Neural cell (in vitro differentiated cells): ENCODE measurements around the gene RUFY2. TPM values are rescaled to one million over a fixed set of nuclear protein-coding genes. Genes with fewer than 3 reads are reported as not detected.

Experiments used
- H2AFZ ChIP-seq: fragments of 200-600, 300-800 bp; sonication (generic), shearing (Covaris generic); 2 replicates; pipeline ENCODE4 v1.6.0; 2014; ENCODE audit warnings: low read depth, mild to moderate bottlenecking, antibody characterized with exemption, low read length, moderate library complexity
- H3F3A ChIP-seq: fragments of 200-600 bp; shearing (Covaris generic); 2 replicates; pipeline ENCODE4 v1.6.1; 2016; ENCODE audit warnings: mild to moderate bottlenecking, moderate library complexity, mixed read lengths, antibody characterized with exemption, low read length; ENCODE audit not compliant: insufficient read depth, poor library complexity, severe bottlenecking
- H3K27ac ChIP-seq: fragments of 200-600, 300-800 bp; sonication (generic), shearing (Covaris generic); 2 replicates; pipeline ENCODE4 v1.5.1; 2014; ENCODE audit warnings: mild to moderate bottlenecking, low read length, moderate library complexity
- H3K27me3 ChIP-seq: fragments of 300-800, 200-600 bp; sonication (generic), shearing (Covaris generic); 2 replicates; pipeline ENCODE4 v1.6.0; 2014; ENCODE audit warnings: mild to moderate bottlenecking, low read depth, low read length, moderate library complexity; ENCODE audit not compliant: insufficient read depth
- H3K36me3 ChIP-seq: fragments of 300-800, 200-600 bp; sonication (generic), shearing (Covaris generic); 2 replicates; pipeline ENCODE4 v1.5.1; 2014; ENCODE audit warnings: mild to moderate bottlenecking, antibody characterized with exemption, low read length, moderate library complexity; ENCODE audit not compliant: insufficient read depth
- H3K4me2 ChIP-seq: fragments of 300-800, 200-600 bp; sonication (generic), shearing (Covaris generic); 2 replicates; pipeline ENCODE4 v1.6.0; 2014; ENCODE audit warnings: mild to moderate bottlenecking, low read length
- H3K4me3 ChIP-seq: fragments of 300-800, 200-600 bp; sonication (generic), shearing (Covaris generic); 2 replicates; pipeline ENCODE4 v1.5.1; 2014; ENCODE audit warnings: mild to moderate bottlenecking, low read length, moderate library complexity
- H3K79me2 ChIP-seq: fragments of 200-600 bp; shearing (Covaris generic); replicated peaks from 2 replicates; pipeline ENCODE4 v1.6.0; 2014; ENCODE audit warnings: mild to moderate bottlenecking, low read length, moderate library complexity; ENCODE audit not compliant: insufficient read depth
- H3K9ac ChIP-seq: fragments of 300-800, 200-600 bp; sonication (generic), shearing (Covaris generic); 2 replicates; pipeline ENCODE4 v1.6.1; 2016; ENCODE audit warnings: mild to moderate bottlenecking, low read length, mixed read lengths
- H3K9me2 ChIP-seq: fragments of 200-600 bp; shearing (Covaris generic); 2 replicates; pipeline ENCODE4 v1.6.1; 2016; ENCODE audit warnings: mild to moderate bottlenecking, low read length, mixed read lengths; ENCODE audit not compliant: insufficient read depth
- H3K9me3 ChIP-seq: fragments of 200-600, 300-800 bp; sonication (generic), shearing (Covaris generic); 2 replicates; pipeline ENCODE4 v1.6.1; 2016; ENCODE audit warnings: mild to moderate bottlenecking, mixed run types, low read length, moderate library complexity, mixed read lengths
- H4K20me1 ChIP-seq: fragments of 200-600 bp; shearing (Covaris generic); 2 replicates; pipeline ENCODE4 v1.6.1; 2016; ENCODE audit warnings: mild to moderate bottlenecking, mixed run types; ENCODE audit not compliant: insufficient read depth
- CTCF ChIP-seq: fragments of 450-650 bp; IDR thresholded peaks from 2 replicates; pipeline ENCODE4 v1.5.1; 2014; ENCODE audit warnings: antibody characterized with exemption, mild to moderate bottlenecking, moderate library complexity; ENCODE audit not compliant: poor library complexity, severe bottlenecking
- EP300 ChIP-seq: fragments of 450-650 bp; conservative IDR thresholded peaks from 2 replicates; pipeline ENCODE4 v1.6.1; 2014; ENCODE audit warnings: antibody characterized with exemption, mild to moderate bottlenecking, moderate library complexity; ENCODE audit not compliant: poor library complexity, severe bottlenecking
- EZH2 ChIP-seq: fragments of 200-600, 300-800 bp; shearing (Covaris generic), sonication (generic); IDR thresholded peaks from 2 replicates; pipeline ENCODE4 v1.6.1; 2014; ENCODE audit warnings: antibody characterized with exemption, low read length, borderline replicate concordance, mild to moderate bottlenecking; ENCODE audit not compliant: insufficient read depth, poor library complexity, severe bottlenecking
- MXI1 ChIP-seq: fragments of 450-650 bp; conservative IDR thresholded peaks from 2 replicates; pipeline ENCODE4 v1.6.1; 2014; ENCODE audit warnings: antibody characterized with exemption, mild to moderate bottlenecking; ENCODE audit not compliant: poor library complexity, severe bottlenecking
- POLR2AphosphoS5 ChIP-seq: IDR thresholded peaks from 2 replicates; pipeline ENCODE4 v1.6.1; 2012
- RAD21 ChIP-seq: fragments of 450-650 bp; conservative IDR thresholded peaks from 2 replicates; pipeline ENCODE4 v1.6.1; 2014; ENCODE audit warnings: antibody characterized with exemption, mild to moderate bottlenecking, moderate library complexity
- REST ChIP-seq: IDR thresholded peaks from 2 replicates; pipeline ENCODE4 v1.6.1; 2012; ENCODE audit warnings: borderline replicate concordance
- SMC3 ChIP-seq: fragments of 450-650 bp; conservative IDR thresholded peaks from 2 replicates; pipeline ENCODE4 v1.6.1; 2014; ENCODE audit warnings: antibody characterized with exemption, mild to moderate bottlenecking, moderate library complexity; ENCODE audit not compliant: poor library complexity
- TAF1 ChIP-seq: IDR thresholded peaks from 2 replicates; pipeline ENCODE4 v1.6.1; 2012; ENCODE audit warnings: low read depth
- polyA plus RNA-seq: library from polyadenylated mRNA; depleted of rRNA; stranded (reverse); fragments of >200 nt; gene quantifications from 2 replicates; pipeline ENCODE4 v1.2.3, GENCODE V29; 2014

The RUFY2 gene
- polyA plus RNA-seq, 1 donor from 2014 or later = 168 TPM

GRCh38 chr10:68366600-68366999 is 40.5 kb downstream of the RUFY2 start:
- Histone ChIP-seq H3K9me3 (no peaks in the 10 kb centered on the region), H4K20me1 (no peaks in the 10 kb centered on the region), H3K9me2 (no peaks in the 10 kb centered on the region), H3K4me2 (no peak overlapping the region), H3K79me2 (no peaks in the 10 kb centered on the region), H3F3A (no peaks in the 10 kb centered on the region), H3K4me3 (no peak overlapping the region), H3K9ac (no peak overlapping the region), H2AFZ (no peak overlapping the region), H3K36me3 (no peaks in the 10 kb centered on the region), H3K27me3 (no peaks in the 10 kb centered on the region), H3K27ac (no peak overlapping the region)
- TF ChIP-seq POLR2AphosphoS5 (no peak), MXI1 (no peak), EP300 (no peak), RAD21 (no peak), REST (no peak), EZH2 (no peak), TAF1 (no peak), SMC3 (no peak), CTCF (no peak)

- no peak overlapping the region for H3K4me3 ChIP-seq
- no peaks in the 10 kb centered on the region for H3K9me2 ChIP-seq
- H3K79me2 ChIP-seq = no peaks in the 10 kb centered on the region
- H3K27me3 ChIP-seq = no peaks in the 10 kb centered on the region
- no peak overlapping the region for H3K27ac ChIP-seq
- H3F3A ChIP-seq = no peaks in the 10 kb centered on the region
- H4K20me1 ChIP-seq = no peaks in the 10 kb centered on the region
- H2AFZ ChIP-seq = no peak overlapping the region
- no peaks in the 10 kb centered on the region for H3K36me3 ChIP-seq
- H3K9ac ChIP-seq = no peak overlapping the region
- no peaks in the 10 kb centered on the region for H3K9me3 ChIP-seq
- H3K4me2 ChIP-seq = no peak overlapping the region
- no peak for TF ChIP-seq POLR2AphosphoS5
These were observed 41.5 kb downstream of the RUFY2 start for GRCh38 chr10:68365611-68366010.
